ENCODE results near the gene DNAJA2. TPM values are rescaled to one million over a fixed set of nuclear protein-coding genes. Genes with fewer than 3 reads are reported as not detected.
A peak's percentile ranks its signal among the peaks of the same experiment; 100 is the strongest.

Gene DNAJA2
- total RNA-seq, 4 donors from 2014 or later, result 65.7 to 97.0 (median 72.0) TPM

- no peaks in the 10 kb centered on the region for H3K27me3 ChIP-seq
Measured at GRCh38 chr16:46980926-46981325, 7.5 kb upstream of the DNAJA2 start.

DNA sequence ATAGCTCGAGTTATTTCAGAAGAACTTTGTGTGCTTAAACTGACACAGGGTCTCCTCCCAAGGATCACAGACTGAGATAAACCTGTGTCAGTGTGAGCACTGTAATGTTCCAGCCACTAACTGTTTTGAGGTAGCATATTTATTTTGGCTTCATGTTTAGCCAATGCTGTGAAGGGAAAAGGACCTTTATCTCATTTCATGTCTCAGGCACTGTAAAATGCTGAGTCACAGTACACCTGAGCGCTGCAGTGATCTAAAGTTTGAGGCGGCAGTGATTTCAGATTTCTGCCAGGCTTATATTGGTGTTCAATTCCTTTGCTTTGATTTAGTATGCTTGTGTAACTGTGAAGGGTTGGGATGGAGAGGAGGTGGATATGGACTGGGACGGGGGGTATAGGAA, 3.1 kb upstream of the DNAJA2 start:
- no peaks in the 10 kb centered on the region for H3K36me3 ChIP-seq
- H3K4me3 ChIP-seq, result no peak overlapping the region
- ATAC-seq, result no peak
- WGBS, 2 donors (ENCODE audit: low coverage in 1 of 2), result 76 to 90% methylated on average over 2 of the region's 4 CpGs
- no peaks in the 10 kb centered on the region for H3K9me3 ChIP-seq
- H3K27me3 ChIP-seq, result no peaks in the 10 kb centered on the region
- TF ChIP-seq, protein P1, sequence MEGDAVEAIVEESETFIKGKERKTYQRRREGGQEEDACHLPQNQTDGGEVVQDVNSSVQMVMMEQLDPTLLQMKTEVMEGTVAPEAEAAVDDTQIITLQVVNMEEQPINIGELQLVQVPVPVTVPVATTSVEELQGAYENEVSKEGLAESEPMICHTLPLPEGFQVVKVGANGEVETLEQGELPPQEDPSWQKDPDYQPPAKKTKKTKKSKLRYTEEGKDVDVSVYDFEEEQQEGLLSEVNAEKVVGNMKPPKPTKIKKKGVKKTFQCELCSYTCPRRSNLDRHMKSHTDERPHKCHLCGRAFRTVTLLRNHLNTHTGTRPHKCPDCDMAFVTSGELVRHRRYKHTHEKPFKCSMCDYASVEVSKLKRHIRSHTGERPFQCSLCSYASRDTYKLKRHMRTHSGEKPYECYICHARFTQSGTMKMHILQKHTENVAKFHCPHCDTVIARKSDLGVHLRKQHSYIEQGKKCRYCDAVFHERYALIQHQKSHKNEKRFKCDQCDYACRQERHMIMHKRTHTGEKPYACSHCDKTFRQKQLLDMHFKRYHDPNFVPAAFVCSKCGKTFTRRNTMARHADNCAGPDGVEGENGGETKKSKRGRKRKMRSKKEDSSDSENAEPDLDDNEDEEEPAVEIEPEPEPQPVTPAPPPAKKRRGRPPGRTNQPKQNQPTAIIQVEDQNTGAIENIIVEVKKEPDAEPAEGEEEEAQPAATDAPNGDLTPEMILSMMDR (IDR thresholded peaks at IDR 0.05), result no peak
- TF ChIP-seq EP300 (IDR thresholded peaks at IDR 0.05) (no peak), POLR2A (IDR thresholded peaks at IDR 0.05) (no peak), POLR2AphosphoS5 (IDR thresholded peaks at IDR 0.05) (no peak)
- peaks cover 0 to 22% (median 10%) of the 10 kb centered on the region in 3 donors for H3K4me1 ChIP-seq
- no peak overlapping the region for H3K27ac ChIP-seq

More at GRCh38 chr16:46980926-46981325, 7.5 kb upstream of the DNAJA2 start:
- TF ChIP-seq, protein P1 (IDR thresholded peaks at IDR 0.05), result no peak
- no peak for TF ChIP-seq POLR2A (IDR thresholded peaks at IDR 0.05)
- no peak for TF ChIP-seq POLR2AphosphoS5 (IDR thresholded peaks at IDR 0.05)
- no peak for TF ChIP-seq EP300 (IDR thresholded peaks at IDR 0.05)
- H3K4me1 ChIP-seq, result no peaks in the 10 kb centered on the region
- no peak overlapping the region for H3K27ac ChIP-seq
- H3K36me3 ChIP-seq, result no peaks in the 10 kb centered on the region
- H3K4me3 ChIP-seq, result no peak overlapping the region
- 67 to 92% methylated on average over 1 of the region's 1 CpG for WGBS, 2 donors (ENCODE audit: low coverage in 1 of 2)
- H3K9me3 ChIP-seq, result no peaks in the 10 kb centered on the region
- no peak for ATAC-seq

DNA sequence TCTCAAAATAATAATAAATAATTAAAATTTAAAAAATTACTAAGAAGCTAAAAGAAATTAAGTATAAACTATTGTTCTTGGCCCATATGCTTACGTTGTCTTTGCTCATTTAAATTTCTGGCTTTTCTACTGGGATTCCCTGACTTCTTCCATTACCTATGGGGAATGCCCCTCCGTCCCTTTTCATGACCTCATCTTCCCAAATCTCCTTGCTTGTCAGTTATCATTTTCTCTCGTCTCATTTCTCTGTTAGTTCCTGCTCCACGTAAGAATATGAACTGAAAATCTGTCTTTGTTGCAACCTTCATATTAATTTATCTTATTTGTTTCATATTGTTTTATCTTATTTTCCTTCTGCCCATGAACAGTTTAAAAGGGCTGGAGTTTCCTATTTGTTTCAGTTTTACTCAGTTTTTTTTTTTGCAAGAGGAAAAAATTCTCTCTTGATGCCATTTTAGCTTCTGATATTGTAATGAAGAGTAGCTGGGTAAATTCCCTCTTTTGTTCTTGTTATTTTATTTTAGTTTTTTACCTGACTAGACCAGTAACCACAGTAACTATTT, 2.5 kb upstream of the DNAJA2 start:
- WGBS, 2 donors (ENCODE audit: low coverage in 1 of 2), result 76 to 77% methylated on average over 4 of the region's 4 CpGs
- H3K4me1 ChIP-seq, result peaks cover 0 to 27% (median 10%) of the 10 kb centered on the region in 3 donors
- H3K36me3 ChIP-seq, result peaks cover 0 to 3% of the 10 kb centered on the region in 2 donors
- TF ChIP-seq, protein P1 (IDR thresholded peaks at IDR 0.05), result no peak
- no peak for TF ChIP-seq POLR2AphosphoS5 (IDR thresholded peaks at IDR 0.05)
- TF ChIP-seq EP300 (IDR thresholded peaks at IDR 0.05), result no peak
- no peak for TF ChIP-seq POLR2A (IDR thresholded peaks at IDR 0.05)
- no peak for ATAC-seq
- H3K4me3 ChIP-seq, result no peak overlapping the region
- H3K9me3 ChIP-seq, result no peaks in the 10 kb centered on the region
- no peak overlapping the region for H3K27ac ChIP-seq
- H3K27me3 ChIP-seq, result no peaks in the 10 kb centered on the region

GRCh38 chr16:46975165-46975564, 1.7 kb upstream of the DNAJA2 start:
- Histone ChIP-seq H3K9me3 (no peaks in the 10 kb centered on the region), H3K27ac (no peak overlapping the region), H3K4me3 (no peak overlapping the region), H3K27me3 (no peaks in the 10 kb centered on the region), H3K36me3 (peaks cover 0 to 11% of the 10 kb centered on the region in 2 donors), H3K4me1 (peaks cover 0 to 36% (median 10%) of the 10 kb centered on the region in 3 donors)
- no peak for ATAC-seq
- WGBS, 2 donors (ENCODE audit: low coverage in 1 of 2), result 100% methylated on average over 7 of the region's 11 CpGs
- no peak for TF ChIP-seq EP300 (IDR thresholded peaks at IDR 0.05)

- H3K4me1 ChIP-seq, result peaks cover 0 to 44% (median 12%) of the 10 kb centered on the region in 3 donors
- peak overlapping the region; percentile 66 to 89 for H3K4me3 ChIP-seq
- peak overlapping the region; percentile 81 to 98 (median 96) for H3K27ac ChIP-seq
- H3K36me3 ChIP-seq, result peaks cover 0 to 19% of the 10 kb centered on the region in 2 donors
- WGBS, 2 donors (ENCODE audit: low coverage in 1 of 2), result 55 to 70% methylated on average over 3 to 6 of the region's 6 CpGs
- no peaks in the 10 kb centered on the region for H3K9me3 ChIP-seq
- no peak for ATAC-seq
- H3K27me3 ChIP-seq, result no peaks in the 10 kb centered on the region
- no peak for TF ChIP-seq EP300 (IDR thresholded peaks at IDR 0.05)
- no peak for TF ChIP-seq POLR2AphosphoS5 (IDR thresholded peaks at IDR 0.05)
- TF ChIP-seq, protein P1 (IDR thresholded peaks at IDR 0.05), result peak in 2 of 4 experiments; percentile 5 to 11
- TF ChIP-seq POLR2A (IDR thresholded peaks at IDR 0.05), result no peak
Measured at GRCh38 chr16:46974352-46974751, 878 bp upstream of the DNAJA2 start.
